ENCODE results near the gene TNFRSF17.
"Not testable (repeated sequence)": the region's sequence is repeated elsewhere in the genome, so short reads cannot be mapped to it uniquely, and the experiment has no call there.

The TNFRSF17 gene

GRCh38 chr16:11950388-11950787 is 14.6 kb upstream of the TNFRSF17 start:
- no peak overlapping the region for H3K27ac ChIP-seq (ENCODE audit: low read length)
- H3K79me2 ChIP-seq (ENCODE audit: insufficient read depth, low read length): no peaks in the 10 kb centered on the region
- H3K9ac ChIP-seq (ENCODE audit: low read depth, low read length): no peak overlapping the region
- no peak for ATAC-seq (ENCODE audit: insufficient read depth, low read depth)
- H3K36me3 ChIP-seq (ENCODE audit: insufficient read depth, low read length): no peaks in the 10 kb centered on the region
- TF ChIP-seq CTCF (IDR thresholded peaks at IDR 0.05; ENCODE audit: borderline replicate concordance, extremely low read depth, low read length, poor library complexity, severe bottlenecking): no peak
- TF ChIP-seq EZH2 (IDR thresholded peaks at IDR 0.05; ENCODE audit: borderline replicate concordance, low read depth, low read length, severe bottlenecking): no peak
- H3K4me2 ChIP-seq (ENCODE audit: insufficient read depth, low read length): no peak overlapping the region
- H3K4me1 ChIP-seq (ENCODE audit: insufficient read depth, low read length): no peaks in the 10 kb centered on the region
- DNase-seq: no peak
- H3K9me3 ChIP-seq (ENCODE audit: insufficient read depth, low read length, severe bottlenecking): no peaks in the 10 kb centered on the region
- no peaks in the 10 kb centered on the region for H3K27me3 ChIP-seq (ENCODE audit: insufficient read depth, low read length, poor library complexity)
- H4K20me1 ChIP-seq (ENCODE audit: insufficient read depth, low read length): no peaks in the 10 kb centered on the region
- H2AFZ ChIP-seq (ENCODE audit: low read depth, low read length): no peak overlapping the region
- H3K4me3 ChIP-seq (ENCODE audit: low read depth in 1 of 2, low read length in 2 of 2): no peak overlapping the region

DNA sequence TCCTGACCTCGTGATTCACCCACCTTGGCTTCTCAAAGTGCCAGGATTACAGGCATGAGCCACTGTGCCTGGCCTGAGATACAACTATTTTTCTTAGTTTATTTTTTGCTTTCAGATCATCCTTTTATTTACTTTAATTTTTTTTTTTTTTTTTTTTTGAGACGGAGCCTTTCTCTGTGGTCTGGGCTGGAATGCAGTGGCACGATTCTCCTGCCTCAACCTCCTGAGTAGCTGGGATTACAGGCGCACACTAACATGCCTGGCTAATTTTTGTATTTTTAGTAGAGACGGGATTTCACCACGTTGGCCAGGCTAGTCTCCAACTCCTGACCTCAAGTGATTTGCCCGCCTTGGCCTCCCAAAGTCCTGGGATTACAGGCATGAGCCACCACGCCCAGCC is 11.4 kb upstream of the TNFRSF17 start:
- not testable (repeated sequence) for H3K4me3 ChIP-seq (ENCODE audit: low read depth in 1 of 2, low read length in 2 of 2); H3K27me3 ChIP-seq (ENCODE audit: insufficient read depth, low read length, poor library complexity); H2AFZ ChIP-seq (ENCODE audit: low read depth, low read length); H3K27ac ChIP-seq (ENCODE audit: low read length); H3K36me3 ChIP-seq (ENCODE audit: insufficient read depth, low read length); ATAC-seq (ENCODE audit: insufficient read depth, low read depth); DNase-seq; H3K9me3 ChIP-seq (ENCODE audit: insufficient read depth, low read length, severe bottlenecking); H3K9ac ChIP-seq (ENCODE audit: low read depth, low read length); H4K20me1 ChIP-seq (ENCODE audit: insufficient read depth, low read length); H3K79me2 ChIP-seq (ENCODE audit: insufficient read depth, low read length); H3K4me1 ChIP-seq (ENCODE audit: insufficient read depth, low read length); H3K4me2 ChIP-seq (ENCODE audit: insufficient read depth, low read length)

DNA sequence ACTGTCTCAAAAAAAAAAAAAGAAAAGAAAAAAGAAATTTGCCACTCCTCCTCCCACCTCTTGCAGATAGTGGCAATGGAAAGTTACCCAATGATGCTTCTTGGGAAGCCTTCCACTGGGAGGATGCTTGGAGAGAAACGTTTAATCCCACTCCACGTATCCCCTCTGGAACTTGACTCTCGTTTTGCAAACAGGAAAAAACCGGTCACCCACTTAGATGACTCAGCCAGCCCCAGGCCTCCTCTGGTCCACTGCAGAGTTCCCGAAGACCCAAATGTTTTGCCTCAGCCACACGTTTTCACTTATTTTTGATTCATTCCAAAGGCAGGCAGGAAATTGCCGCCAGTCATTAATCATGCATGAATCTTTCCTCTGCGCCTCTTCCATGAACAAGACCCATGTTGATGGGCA is 9.3 kb upstream of the TNFRSF17 start:
- H3K9me3 ChIP-seq (ENCODE audit: insufficient read depth, low read length, severe bottlenecking): no peaks in the 10 kb centered on the region
- H3K4me2 ChIP-seq (ENCODE audit: insufficient read depth, low read length): no peak overlapping the region
- TF ChIP-seq EZH2 (IDR thresholded peaks at IDR 0.05; ENCODE audit: borderline replicate concordance, low read depth, low read length, severe bottlenecking) (no peak), CTCF (IDR thresholded peaks at IDR 0.05; ENCODE audit: borderline replicate concordance, extremely low read depth, low read length, poor library complexity, severe bottlenecking) (no peak)
- no peaks in the 10 kb centered on the region for H3K4me1 ChIP-seq (ENCODE audit: insufficient read depth, low read length)
- ATAC-seq (ENCODE audit: insufficient read depth, low read depth): no peak
- H3K4me3 ChIP-seq (ENCODE audit: low read depth in 1 of 2, low read length in 2 of 2): no peak overlapping the region
- H3K36me3 ChIP-seq (ENCODE audit: insufficient read depth, low read length): no peaks in the 10 kb centered on the region
- no peak overlapping the region for H3K27ac ChIP-seq (ENCODE audit: low read length)
- H2AFZ ChIP-seq (ENCODE audit: low read depth, low read length): no peak overlapping the region
- no peak for DNase-seq
- H4K20me1 ChIP-seq (ENCODE audit: insufficient read depth, low read length): no peaks in the 10 kb centered on the region
- no peaks in the 10 kb centered on the region for H3K27me3 ChIP-seq (ENCODE audit: insufficient read depth, low read length, poor library complexity)
- H3K9ac ChIP-seq (ENCODE audit: low read depth, low read length): no peak overlapping the region
- H3K79me2 ChIP-seq (ENCODE audit: insufficient read depth, low read length): no peaks in the 10 kb centered on the region

DNA sequence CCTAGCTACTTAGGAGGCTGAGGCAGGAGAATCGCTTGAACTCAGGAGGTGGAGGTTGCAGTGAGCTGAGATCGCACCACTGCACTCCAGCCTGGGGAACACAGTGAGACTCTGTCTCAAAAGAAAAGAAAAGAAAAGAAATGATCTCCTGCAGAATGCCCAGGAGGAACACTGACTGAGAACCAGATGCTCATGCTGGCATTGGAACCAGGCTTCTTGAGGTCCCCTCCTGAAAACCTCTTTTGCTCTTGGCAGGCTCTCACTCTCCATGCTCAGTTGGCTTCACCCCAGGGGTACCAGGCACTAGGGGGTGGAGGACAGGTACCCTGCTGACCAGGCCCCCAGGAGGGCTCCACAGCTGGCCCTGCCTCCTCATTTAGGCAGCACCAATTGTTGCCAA is 8.5 kb upstream of the TNFRSF17 start:
- Histone ChIP-seq H3K36me3 (ENCODE audit: insufficient read depth, low read length) (no peaks in the 10 kb centered on the region), H3K27me3 (ENCODE audit: insufficient read depth, low read length, poor library complexity) (no peaks in the 10 kb centered on the region), H3K4me3 (ENCODE audit: low read depth in 1 of 2, low read length in 2 of 2) (no peak overlapping the region), H3K9ac (ENCODE audit: low read depth, low read length) (no peak overlapping the region), H4K20me1 (ENCODE audit: insufficient read depth, low read length) (no peaks in the 10 kb centered on the region), H3K4me1 (ENCODE audit: insufficient read depth, low read length) (no peaks in the 10 kb centered on the region), H3K27ac (ENCODE audit: low read length) (no peak overlapping the region), H3K4me2 (ENCODE audit: insufficient read depth, low read length) (no peak overlapping the region), H3K79me2 (ENCODE audit: insufficient read depth, low read length) (no peaks in the 10 kb centered on the region), H2AFZ (ENCODE audit: low read depth, low read length) (no peak overlapping the region), H3K9me3 (ENCODE audit: insufficient read depth, low read length, severe bottlenecking) (no peaks in the 10 kb centered on the region)
- TF ChIP-seq EZH2 (IDR thresholded peaks at IDR 0.05; ENCODE audit: borderline replicate concordance, low read depth, low read length, severe bottlenecking): no peak
- TF ChIP-seq CTCF (IDR thresholded peaks at IDR 0.05; ENCODE audit: borderline replicate concordance, extremely low read depth, low read length, poor library complexity, severe bottlenecking): no peak
- ATAC-seq (ENCODE audit: insufficient read depth, low read depth) (no peak), DNase-seq (no peak)
